GM18873 (cell line): ENCODE measurements around the gene HSD11B2.

Source experiments
- ATAC-seq: cut with Tn5 transposase; IDR thresholded peaks from one replicate; pipeline ENCODE4 v1.9.1; 2021; ENCODE audit warnings: mild to moderate bottlenecking, moderate library complexity, moderate number of reproducible peaks; ENCODE audit not compliant: unreplicated experiment, low FRiP score

The HSD11B2 gene

DNA sequence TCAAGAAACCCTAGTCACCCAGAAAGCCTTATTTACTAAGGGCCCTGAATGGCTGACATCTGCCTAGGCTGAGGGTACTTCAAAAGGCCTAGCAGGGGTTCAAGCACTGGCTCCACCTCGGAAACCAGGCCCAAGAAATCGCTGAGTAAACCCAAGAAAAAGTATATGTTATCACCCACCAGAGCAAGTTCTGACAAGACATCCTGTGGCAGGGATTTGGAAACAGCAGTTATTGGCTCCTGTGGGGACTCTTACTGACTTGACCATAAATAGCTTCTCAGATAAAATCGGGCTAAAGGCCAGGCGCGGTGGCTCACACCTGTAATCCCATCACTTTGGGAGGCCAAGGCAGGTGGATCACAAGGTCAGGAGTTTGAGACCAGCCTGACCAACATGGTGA is 37.8 kb downstream of the HSD11B2 start:
- ATAC-seq: no peak

- ATAC-seq: no peak
Observed at GRCh38 chr16:67470359-67470758, 39.4 kb downstream of the HSD11B2 start.

- ATAC-seq: no peak
Observed at GRCh38 chr16:67471758-67472384, 41.0 kb downstream of the HSD11B2 start.

DNA sequence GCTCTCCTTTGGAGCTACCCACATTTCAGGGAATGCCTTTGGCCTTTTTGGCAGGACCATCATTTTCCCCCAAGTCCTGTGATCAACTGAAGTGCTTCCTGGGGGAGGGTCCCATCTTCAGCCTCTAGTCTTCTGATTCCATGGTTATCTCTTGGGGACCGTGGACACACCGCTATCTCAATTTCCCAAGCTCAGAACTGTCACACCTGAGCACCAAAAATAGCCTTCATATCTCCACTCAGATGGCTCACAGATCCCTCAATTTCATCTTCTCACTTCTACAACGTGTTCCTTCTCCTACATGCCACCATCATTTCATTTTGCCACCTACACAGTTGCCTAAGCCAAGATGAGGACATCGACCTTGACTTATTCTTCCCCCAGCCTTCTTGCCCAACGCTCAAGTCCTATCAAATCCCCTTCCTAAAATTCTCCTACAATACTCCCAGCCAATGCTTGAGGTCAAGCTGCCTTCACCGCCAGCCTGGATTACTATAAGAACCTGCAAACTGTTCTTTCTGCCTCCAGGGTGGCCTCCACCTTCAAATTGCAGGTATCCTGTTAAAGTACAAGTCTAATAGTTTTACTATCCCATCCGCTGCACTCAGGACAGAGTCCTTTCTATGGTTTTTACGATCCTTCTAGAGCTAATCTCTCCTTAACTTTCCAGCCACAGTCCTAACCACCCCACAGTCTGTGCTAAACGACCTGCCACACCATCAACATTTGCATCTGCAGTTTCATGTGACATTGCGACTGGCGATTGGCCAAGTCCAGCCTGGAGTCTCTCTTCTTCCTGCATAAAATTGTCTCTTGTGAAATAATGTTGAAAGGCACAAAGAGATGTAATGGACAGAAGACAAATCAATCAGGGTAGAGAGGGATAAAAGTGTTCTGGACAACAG is 43.9 kb downstream of the HSD11B2 start:
- ATAC-seq: no peak

DNA sequence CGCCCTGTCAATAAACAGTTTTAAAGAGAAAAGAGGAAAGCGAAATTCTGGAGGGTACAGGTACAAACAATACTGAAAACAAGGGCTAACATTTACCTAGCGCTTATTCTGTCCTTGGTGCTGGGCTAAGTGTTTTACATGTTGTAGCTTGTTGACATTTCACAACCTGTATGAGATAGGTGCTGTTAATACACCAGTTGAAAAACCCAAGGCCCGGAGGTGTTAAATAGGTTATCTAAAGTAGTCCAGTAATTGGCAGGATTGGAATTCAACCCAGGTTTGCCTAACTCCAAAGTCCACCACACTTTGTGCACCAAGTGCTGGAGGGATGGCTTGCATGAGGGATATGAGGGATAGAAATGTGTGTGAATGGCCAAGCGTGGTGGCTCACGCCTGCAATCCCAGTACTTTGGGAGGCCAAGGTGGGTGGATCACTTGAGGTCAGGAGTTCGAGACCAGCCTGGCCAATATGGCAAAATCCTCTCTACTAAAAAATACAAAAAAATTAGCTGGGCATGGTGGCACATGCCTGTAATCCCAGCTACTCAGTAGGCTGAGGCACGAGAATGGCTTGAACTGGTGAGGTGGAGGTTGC is 47.1 kb downstream of the HSD11B2 start:
- no peak for ATAC-seq

DNA sequence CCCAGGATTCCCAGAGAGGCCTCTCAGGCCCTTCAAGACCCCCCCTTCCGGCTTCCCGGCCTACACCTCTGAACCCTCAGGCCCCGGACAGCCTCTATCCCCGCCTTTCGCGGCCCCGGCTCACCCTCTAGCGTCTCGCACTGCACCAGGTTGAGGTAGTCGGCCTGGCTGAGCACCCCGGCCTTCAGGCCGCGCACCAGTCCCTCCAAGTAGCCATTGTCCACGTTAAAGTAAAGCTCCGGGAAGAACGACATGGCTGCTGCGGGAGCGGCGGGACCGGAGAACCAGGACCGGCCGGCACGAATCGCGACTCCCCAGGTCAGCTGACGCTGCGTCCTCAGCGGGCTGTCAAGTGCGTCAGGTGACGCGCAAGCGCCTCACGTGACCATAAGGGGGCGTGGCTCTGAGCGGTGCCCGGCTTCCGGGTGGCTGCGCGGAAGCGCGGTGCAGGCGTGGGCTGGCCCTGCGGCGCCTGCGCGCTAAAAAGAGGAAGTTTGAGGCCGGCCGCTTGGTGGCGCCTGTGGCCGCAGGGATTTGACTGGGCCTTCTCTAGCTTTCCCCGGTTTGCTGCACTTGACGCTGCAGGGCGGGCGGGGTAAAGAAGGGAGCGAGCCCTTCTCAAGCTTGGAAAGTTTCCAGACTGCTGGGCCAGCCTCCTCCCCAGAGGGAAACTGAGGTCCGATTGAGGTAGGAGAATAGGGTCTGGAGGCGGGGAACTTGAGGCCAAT is 50.1 kb downstream of the HSD11B2 start, which contains the start of gene ATP6V0D1:
ATP6V0D1 (minus strand) TSS at position 325 of the 728 bp plus-strand sequence; CDS start at position 254, 71 bp downstream.
- peak; percentile 79 for ATAC-seq

- ATAC-seq: peak; percentile 5
Observed at GRCh38 chr16:67481561-67482232, 50.8 kb downstream of the HSD11B2 start.

DNA sequence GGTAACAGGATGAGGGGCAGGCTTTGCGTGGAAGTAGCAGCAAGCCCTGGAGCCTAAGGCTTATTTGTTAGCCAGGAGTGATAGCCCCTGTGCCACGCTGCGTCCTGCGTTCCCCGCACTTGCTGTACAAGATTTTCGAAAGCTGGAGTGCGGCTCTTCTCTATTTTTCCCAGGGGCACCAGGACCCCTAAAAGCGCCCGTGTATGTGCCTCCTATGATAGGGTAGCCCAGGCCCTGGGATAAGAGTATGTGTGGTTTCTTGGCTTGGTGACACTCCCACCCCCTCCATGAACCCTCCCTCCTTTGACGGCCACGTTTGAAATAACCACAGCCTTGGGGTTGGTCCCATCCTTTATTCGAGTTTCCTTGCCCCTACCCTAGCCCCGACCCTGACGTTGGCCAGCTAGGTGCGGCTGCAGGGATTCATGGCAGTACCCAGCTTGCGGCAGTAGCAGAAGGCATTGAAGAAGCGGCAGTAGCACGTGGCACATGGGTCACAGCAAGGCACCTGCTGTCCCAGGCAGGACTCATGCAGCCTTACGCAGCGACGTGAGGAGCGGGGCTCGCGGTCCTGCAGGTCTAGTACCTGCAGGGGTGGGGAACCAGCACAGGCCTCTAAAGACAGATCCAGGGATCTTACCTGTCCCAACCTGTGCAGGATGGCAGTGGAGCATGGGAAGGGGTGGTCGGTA is 51.5 kb downstream of the HSD11B2 start:
- no peak for ATAC-seq

- no peak for ATAC-seq
Observed at GRCh38 chr16:67483150-67483549, 52.2 kb downstream of the HSD11B2 start, which contains the start of gene AGRP. Gene AGRP (minus strand): TSS chr16:67483547. CDS start chr16:67483398, 149 bp downstream.

DNA sequence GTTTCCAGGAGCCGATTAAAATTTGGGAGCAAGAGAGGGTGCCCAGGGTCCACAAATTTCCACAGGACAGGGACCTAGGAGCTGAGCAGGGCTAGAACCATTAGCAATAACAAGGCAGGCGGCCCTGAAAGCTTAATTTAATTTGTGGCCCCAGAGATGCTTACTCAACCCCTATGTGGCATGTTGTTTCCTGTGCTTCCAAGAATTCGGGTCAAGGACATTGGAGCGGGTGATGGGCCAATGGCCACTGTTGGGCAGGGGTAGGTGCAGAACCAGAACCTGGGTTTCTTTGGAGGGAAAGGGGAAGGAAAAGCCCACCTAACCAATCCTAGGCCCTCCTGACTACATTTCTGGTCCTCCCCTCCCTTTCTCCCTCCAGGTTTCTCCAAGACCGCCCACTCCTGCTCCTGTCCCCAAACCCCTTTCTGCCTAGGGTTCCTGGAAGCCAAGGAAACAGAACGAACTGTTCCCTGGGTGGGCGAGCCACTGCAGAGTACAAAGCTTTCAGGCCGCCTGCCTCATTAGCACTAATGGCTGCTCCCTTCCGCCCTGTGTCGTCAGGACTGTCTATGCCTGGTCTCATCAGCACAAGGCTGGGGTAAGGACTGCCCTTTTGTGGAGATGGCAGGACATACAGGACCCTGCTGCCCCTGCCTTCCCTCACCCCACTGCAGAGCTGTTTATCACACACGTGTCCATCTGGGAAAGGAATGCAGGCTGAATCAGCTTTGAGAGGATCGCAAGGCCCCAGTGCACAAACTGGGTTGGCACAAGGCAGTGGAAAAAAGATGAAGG is 53.0 kb downstream of the HSD11B2 start:
- ATAC-seq: no peak

GRCh38 chr16:67486805-67487204 is 55.9 kb downstream of the HSD11B2 start:
- ATAC-seq: no peak
